ENCODE results near the gene MERTK. TPM values are rescaled to one million over a fixed set of nuclear protein-coding genes. Genes with fewer than 3 reads are reported as not detected.
A peak's percentile ranks its signal among the peaks of the same experiment; 100 is the strongest.
"Not testable (repeated sequence)": the region's sequence is repeated elsewhere in the genome, so short reads cannot be mapped to it uniquely, and the experiment has no call there.

MERTK gene
- total RNA-seq, 2 experiments from 2014 or later = 0.94 to 1.4 TPM

GRCh38 chr2:111898703-111899514 is 502 bp downstream of the MERTK start:
- H3K4me1 Mint-ChIP-seq = peaks cover 7% of the 10 kb centered on the region
- H3K27me3 Mint-ChIP-seq = peaks cover 15% of the 10 kb centered on the region
- no peaks in the 10 kb centered on the region for H3K36me3 Mint-ChIP-seq (ENCODE audit: low read depth)
- DNase-seq (peak; percentile 39), ATAC-seq (peak; percentile 22)
- peak overlapping the region; percentile 73 for H3K4me3 Mint-ChIP-seq
- H3K9me3 Mint-ChIP-seq (ENCODE audit: low read depth) = no peaks in the 10 kb centered on the region
- POLR2A ChIA-PET = no interaction called here
- CTCF ChIA-PET = interaction anchor here (0.7 to 1.4 kb wide), 2 partner anchors 32 to 164 kb away, joined by 3 read pairs; no protein-coding TSS in a partner anchor
- intact Hi-C loops (cut with DNase I, micrococcal nuclease) = loop anchor here in 1 of 2 experiments (2.0 kb wide), 2 partner anchors 32 to 156 kb away; partner anchors contain the start of gene TMEM87B
- H3K27ac Mint-ChIP-seq = no peak overlapping the region

GRCh38 chr2:111900859-111901258 is 2.5 kb downstream of the MERTK start:
- no peaks in the 10 kb centered on the region for H3K9me3 Mint-ChIP-seq (ENCODE audit: low read depth)
- H3K27me3 Mint-ChIP-seq = peaks cover 15% of the 10 kb centered on the region
- DNase-seq (peak; percentile 24), ATAC-seq (no peak)
- H3K27ac Mint-ChIP-seq = no peak overlapping the region
- no peak overlapping the region for H3K4me3 Mint-ChIP-seq
- ChIA-PET POLR2A (no interaction called here), CTCF (interaction anchor here (1.4 kb wide), 1 partner anchor 54 kb away, joined by 3 read pairs; no protein-coding TSS in a partner anchor)
- intact Hi-C loops (cut with DNase I, micrococcal nuclease) = no loop called here
- peaks cover 7% of the 10 kb centered on the region for H3K4me1 Mint-ChIP-seq
- H3K36me3 Mint-ChIP-seq (ENCODE audit: low read depth) = no peaks in the 10 kb centered on the region

GRCh38 chr2:111903516-111903915 is 5.1 kb downstream of the MERTK start:
- no peaks in the 10 kb centered on the region for H3K9me3 Mint-ChIP-seq (ENCODE audit: low read depth)
- intact Hi-C loops (cut with DNase I, micrococcal nuclease) = no loop called here
- H3K4me1 Mint-ChIP-seq = peaks cover 11% of the 10 kb centered on the region
- POLR2A ChIA-PET = no interaction called here
- no peak for ATAC-seq
- DNase-seq = no peak
- H3K36me3 Mint-ChIP-seq (ENCODE audit: low read depth) = no peaks in the 10 kb centered on the region
- no peak overlapping the region for H3K27ac Mint-ChIP-seq
- CTCF ChIA-PET = interaction anchor here (1.0 to 1.1 kb wide), 3 partner anchors 10 to 54 kb away, joined by 3 to 4 read pairs (median 3); no protein-coding TSS in a partner anchor
- H3K27me3 Mint-ChIP-seq = peaks cover 15% of the 10 kb centered on the region
- H3K4me3 Mint-ChIP-seq = no peak overlapping the region

- Mint-ChIP-seq H3K27ac (no peak overlapping the region), H3K9me3 (ENCODE audit: low read depth) (no peaks in the 10 kb centered on the region), H3K27me3 (peaks cover 15% of the 10 kb centered on the region), H3K4me1 (peaks cover 11% of the 10 kb centered on the region), H3K36me3 (ENCODE audit: low read depth) (no peaks in the 10 kb centered on the region), H3K4me3 (no peak overlapping the region)
- CTCF ChIA-PET = interaction anchor here (1.0 to 1.1 kb wide), 3 partner anchors 11 to 53 kb away, joined by 3 to 4 read pairs (median 3); no protein-coding TSS in a partner anchor
- ATAC-seq = no peak
- no peak for DNase-seq
- POLR2A ChIA-PET = no interaction called here
- intact Hi-C loops (cut with DNase I, micrococcal nuclease) = no loop called here
Measured at GRCh38 chr2:111903930-111904439, 5.6 kb downstream of the MERTK start.

- POLR2A ChIA-PET = no interaction called here
- H3K27ac Mint-ChIP-seq = no peak overlapping the region
- H3K36me3 Mint-ChIP-seq (ENCODE audit: low read depth) = no peaks in the 10 kb centered on the region
- ATAC-seq = no peak
- no peaks in the 10 kb centered on the region for H3K9me3 Mint-ChIP-seq (ENCODE audit: low read depth)
- intact Hi-C loops (cut with DNase I, micrococcal nuclease) = no loop called here
- peaks cover 10% of the 10 kb centered on the region for H3K27me3 Mint-ChIP-seq
- no peak overlapping the region for H3K4me3 Mint-ChIP-seq
- peaks cover 11% of the 10 kb centered on the region for H3K4me1 Mint-ChIP-seq
- DNase-seq = no peak
- CTCF ChIA-PET = interaction anchor here (0.7 to 1.1 kb wide), 2 partner anchors 17 to 1095 kb away, joined by 3 to 4 read pairs; no protein-coding TSS in a partner anchor
Measured at GRCh38 chr2:111904726-111905474, 6.5 kb downstream of the MERTK start.

- peaks cover 11% of the 10 kb centered on the region for H3K4me1 Mint-ChIP-seq
- POLR2A ChIA-PET; H3K9me3 Mint-ChIP-seq (ENCODE audit: low read depth); DNase-seq; H3K4me3 Mint-ChIP-seq; ATAC-seq; H3K27ac Mint-ChIP-seq; H3K36me3 Mint-ChIP-seq (ENCODE audit: low read depth); intact Hi-C loops (cut with DNase I, micrococcal nuclease): not testable (repeated sequence)
- CTCF ChIA-PET = interaction anchor here (0.7 to 1.4 kb wide), 6 partner anchors 13 to 1094 kb away, joined by 3 to 5 read pairs (median 3); no protein-coding TSS in a partner anchor
- peaks cover 10% of the 10 kb centered on the region for H3K27me3 Mint-ChIP-seq
Measured at GRCh38 chr2:111905475-111905869, 7.1 kb downstream of the MERTK start.

GRCh38 chr2:111905990-111906735 is 7.8 kb downstream of the MERTK start:
- Mint-ChIP-seq H3K27ac (no peak overlapping the region), H3K9me3 (ENCODE audit: low read depth) (no peaks in the 10 kb centered on the region)
- POLR2A ChIA-PET = no interaction called here

GRCh38 chr2:111908578-111908977 is 10.2 kb downstream of the MERTK start:
- no peak for ATAC-seq
- ChIA-PET CTCF (interaction anchor here (0.9 kb wide), 1 partner anchor 129 kb away, joined by 3 read pairs; no protein-coding TSS in a partner anchor), POLR2A (no interaction called here)
- Mint-ChIP-seq H3K9me3 (ENCODE audit: low read depth) (no peaks in the 10 kb centered on the region), H3K36me3 (ENCODE audit: low read depth) (no peaks in the 10 kb centered on the region), H3K4me1 (peaks cover 11% of the 10 kb centered on the region), H3K4me3 (no peak overlapping the region), H3K27me3 (no peaks in the 10 kb centered on the region), H3K27ac (no peak overlapping the region)
- intact Hi-C loops (cut with DNase I, micrococcal nuclease) = no loop called here
- no peak for DNase-seq

More at GRCh38 chr2:111905990-111906735, 7.8 kb downstream of the MERTK start:
- CTCF ChIA-PET = interaction anchor here (0.7 to 1.4 kb wide), 4 partner anchors 12 to 792 kb away, joined by 3 to 5 read pairs (median 3); no protein-coding TSS in a partner anchor
- DNase-seq = no peak
- ATAC-seq = peak; percentile 23
- no peak overlapping the region for H3K4me3 Mint-ChIP-seq
- H3K27me3 Mint-ChIP-seq = peaks cover 4% of the 10 kb centered on the region
- intact Hi-C loops (cut with DNase I, micrococcal nuclease) = no loop called here
- peaks cover 11% of the 10 kb centered on the region for H3K4me1 Mint-ChIP-seq
- no peaks in the 10 kb centered on the region for H3K36me3 Mint-ChIP-seq (ENCODE audit: low read depth)

GRCh38 chr2:111909079-111909478 is 10.7 kb downstream of the MERTK start:
- ATAC-seq = no peak
- Mint-ChIP-seq H3K27ac (no peak overlapping the region), H3K4me1 (peaks cover 11% of the 10 kb centered on the region), H3K36me3 (ENCODE audit: low read depth) (no peaks in the 10 kb centered on the region), H3K4me3 (no peak overlapping the region), H3K27me3 (no peaks in the 10 kb centered on the region), H3K9me3 (ENCODE audit: low read depth) (no peaks in the 10 kb centered on the region)
- ChIA-PET CTCF (no interaction called here), POLR2A (no interaction called here)
- intact Hi-C loops (cut with DNase I, micrococcal nuclease) = no loop called here
- no peak for DNase-seq

GRCh38 chr2:111909997-111910396 is 11.6 kb downstream of the MERTK start:
- intact Hi-C loops (cut with DNase I, micrococcal nuclease); H3K4me3 Mint-ChIP-seq; ATAC-seq; H3K36me3 Mint-ChIP-seq (ENCODE audit: low read depth); H3K27me3 Mint-ChIP-seq; H3K27ac Mint-ChIP-seq; POLR2A ChIA-PET; H3K9me3 Mint-ChIP-seq (ENCODE audit: low read depth); DNase-seq: not testable (repeated sequence)
- peaks cover 11% of the 10 kb centered on the region for H3K4me1 Mint-ChIP-seq
- CTCF ChIA-PET = interaction anchor here (0.6 kb wide), 1 partner anchor 10 kb away, joined by 4 read pairs; no protein-coding TSS in a partner anchor
